ENCODE data around the gene NDST1. TPM values are rescaled to one million over a fixed set of nuclear protein-coding genes. Genes with fewer than 3 reads are reported as not detected.

NDST1 gene
- total and polyA plus RNA-seq, 2 donors (not counting 3 experiments of a cell fraction or from before 2014, with no cell fraction given), result 38.6 to 102 TPM

GRCh38 chr5:150538007-150538917 is 30.3 kb downstream of the NDST1 start:
- no peak overlapping the region for H3K4me3 ChIP-seq (replicated peaks in 1 of 3; ENCODE audit: insufficient read depth in 1 of 3, low read depth in 1 of 3, low read length in 3 of 3)
- H3K36me3 ChIP-seq (ENCODE audit: control insufficient read depth in 2 of 2, extremely low read depth in 1 of 2, insufficient read depth in 2 of 2, low read length in 2 of 2), result peaks cover 5 to 49% of the 10 kb centered on the region in 2 experiments
- H3K4me2 ChIP-seq (ENCODE audit: insufficient read depth, low read length), result no peak overlapping the region
- H4K20me1 ChIP-seq (replicated peaks; ENCODE audit: control insufficient read depth, extremely low read depth, insufficient read depth, low read length), result no peaks in the 10 kb centered on the region
- DNase-seq (ENCODE audit: low read depth, low spot score) (no peak), FAIRE-seq (no peak)
- no peaks in the 10 kb centered on the region for H3K9me1 ChIP-seq (replicated peaks; ENCODE audit: control insufficient read depth, extremely low read depth, insufficient read depth, low read length)
- H3K9ac ChIP-seq (replicated peaks; ENCODE audit: extremely low read depth, insufficient read depth, low read length), result no peak overlapping the region
- TF ChIP-seq POLR2AphosphoS5 (IDR thresholded peaks at IDR 0.05; ENCODE audit: insufficient read depth, low read depth, low read length) (no peak), MYC (IDR thresholded peaks at IDR 0.05; ENCODE audit: low read depth, low read length) (no peak), CTCF (IDR thresholded peaks at IDR 0.05; ENCODE audit: extremely low read depth in 1 of 2, insufficient read depth in 1 of 2, low read depth in 1 of 2, low read length in 2 of 2) (no peak), FOS (IDR thresholded peaks at IDR 0.05; ENCODE audit: borderline replicate concordance, insufficient read depth, low read length) (no peak)
- TF ChIP-seq, protein P1, sequence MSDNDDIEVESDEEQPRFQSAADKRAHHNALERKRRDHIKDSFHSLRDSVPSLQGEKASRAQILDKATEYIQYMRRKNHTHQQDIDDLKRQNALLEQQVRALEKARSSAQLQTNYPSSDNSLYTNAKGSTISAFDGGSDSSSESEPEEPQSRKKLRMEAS (IDR thresholded peaks at IDR 0.05; ENCODE audit: insufficient read depth, insufficient read length), result no peak
- no peak overlapping the region for H2AFZ ChIP-seq (ENCODE audit: low read depth, low read length)
- H3K27me3 ChIP-seq (ENCODE audit: control insufficient read depth in 2 of 2, insufficient read depth in 2 of 2, low read length in 2 of 2), result no peaks in the 10 kb centered on the region
- ChIA-PET CTCF (interaction anchor here (0.8 to 9.3 kb wide), 3 partner anchors 51 to 115 kb away, joined by 3 to 168 read pairs (median 4); no protein-coding TSS in a partner anchor), POLR2A (no interaction called here)
- intact Hi-C loops (cut with micrococcal nuclease) (no loop called here), dilution Hi-C loops (cut with MboI; ENCODE audit: extremely low pct_ligation_motif_present, low sequenced_read_pairs) (no loop called here)
- H3K79me2 ChIP-seq (ENCODE audit: control insufficient read depth, insufficient read depth, low read length), result no peaks in the 10 kb centered on the region
- no TSS peak for BruUV-seq (replicated peaks)
- no peak overlapping the region for H3K27ac ChIP-seq (ENCODE audit: insufficient read depth, low read depth, low read length)
- H3K4me1 ChIP-seq (ENCODE audit: control insufficient read depth, extremely low read depth, insufficient read depth, low read length), result peaks cover 19% of the 10 kb centered on the region
- H3K9me3 ChIP-seq (replicated peaks; ENCODE audit: control insufficient read depth, insufficient read depth, low read length), result no peaks in the 10 kb centered on the region

Data from endothelial cell of umbilical vein (primary cell).